GM23248 (cell line): ENCODE data around the gene TSHR. TPM values are rescaled to one million over a fixed set of nuclear protein-coding genes. Genes with fewer than 3 reads are reported as not detected.

Experiments
- DNase-seq: peaks from one replicate; pipeline ENCODE4 v3.0.0-alpha.2; 2015
- H2AFZ ChIP-seq: fragments of 200-600 bp; sonication (generic); 2 replicates; pipeline ENCODE4 v1.6.1; 2016; ENCODE audit warnings: antibody characterized with exemption
- H3F3A ChIP-seq: fragments of 200-600 bp; sonication (generic); 2 replicates; pipeline ENCODE4 v1.6.1; 2016; ENCODE audit warnings: mild to moderate bottlenecking, antibody characterized with exemption, mixed run types; ENCODE audit not compliant: insufficient read depth
- H3K27ac ChIP-seq: fragments of 200-600 bp; sonication (generic); 2 replicates; pipeline ENCODE4 v1.5.1; 2016; ENCODE audit warnings: mild to moderate bottlenecking
- H3K27me3 ChIP-seq: fragments of 200-600 bp; sonication (generic); replicated peaks from 2 replicates; pipeline ENCODE4 v1.6.1; 2016; ENCODE audit warnings: mild to moderate bottlenecking; ENCODE audit not compliant: insufficient read depth
- H3K36me3 ChIP-seq: fragments of 200-600 bp; sonication (generic); 2 replicates; pipeline ENCODE4 v1.6.1; 2016; ENCODE audit warnings: low read depth, mild to moderate bottlenecking
- H3K4me1 ChIP-seq: fragments of 200-600 bp; sonication (generic); 2 replicates; pipeline ENCODE4 v1.6.1; 2016; ENCODE audit warnings: mild to moderate bottlenecking; ENCODE audit not compliant: insufficient read depth
- H3K4me2 ChIP-seq: fragments of 200-600 bp; sonication (generic); one replicate; pipeline ENCODE4 v1.6.1; 2016; ENCODE audit warnings: mild to moderate bottlenecking; ENCODE audit not compliant: unreplicated experiment
- H3K4me3 ChIP-seq: fragments of 200-600 bp; sonication (generic); 2 replicates; pipeline ENCODE4 v1.5.1; 2016; ENCODE audit warnings: mild to moderate bottlenecking
- H3K79me2 ChIP-seq: fragments of 200-600 bp; sonication (generic); 2 replicates; pipeline ENCODE4 v1.6.1; 2016; ENCODE audit warnings: mild to moderate bottlenecking; ENCODE audit not compliant: insufficient read depth
- H3K9ac ChIP-seq: fragments of 200-600 bp; sonication (generic); 2 replicates; pipeline ENCODE4 v1.6.1; 2016; ENCODE audit warnings: mild to moderate bottlenecking
- H3K9me2 ChIP-seq: fragments of 200-600 bp; sonication (generic); 2 replicates; pipeline ENCODE4 v1.6.1; 2016; ENCODE audit warnings: mixed run types, mild to moderate bottlenecking, moderate library complexity; ENCODE audit not compliant: insufficient read depth
- H3K9me3 ChIP-seq: fragments of 200-600 bp; sonication (generic); one replicate; pipeline ENCODE4 v1.6.1; 2017; ENCODE audit warnings: low read depth
- H4K20me1 ChIP-seq: fragments of 200-600 bp; sonication (generic); 2 replicates; pipeline ENCODE4 v1.6.0; 2016; ENCODE audit not compliant: insufficient read depth
- EZH2 ChIP-seq: fragments of 200-600 bp; sonication (generic); IDR thresholded peaks from 2 replicates; pipeline ENCODE4 v1.6.1; 2018; ENCODE audit warnings: antibody characterized with exemption, mild to moderate bottlenecking; ENCODE audit not compliant: insufficient read depth, poor library complexity, severe bottlenecking
- EZH2phosphoT487 ChIP-seq: fragments of 200-600 bp; sonication (generic); IDR thresholded peaks from 2 replicates; pipeline ENCODE4 v1.6.1; 2018; ENCODE audit warnings: antibody characterized with exemption, moderate library complexity, mild to moderate bottlenecking, low read depth; ENCODE audit not compliant: insufficient read depth
- WGBS, 2 experiments: methylation state at CpG; one replicate each; pipeline ENCODE4 v1.1.6; 2015 to 2017; ENCODE audit warnings: low lambda C conversion rate in 2 of 2, low coverage in 1 of 2; ENCODE audit errors: missing lambda C conversion rate in 2 of 2; 5-methylcytosine and 5-hydroxymethylcytosine counted together
- in situ Hi-C: fragments of 300-500 bp; cut with MboI; formaldehyde crosslinking; loops from 2 replicates; pipeline ENCODE4 v1.15.0; 2020
- polyA plus RNA-seq: library from polyadenylated mRNA; unstranded; fragments of >200 nt; fragmentation: Nextera tagmentation; extraction: Ambion mirVana; gene quantifications from 2 replicates; pipeline ENCODE4 v1.2.1, GENCODE V29; 2016
- total RNA-seq: library from RNA; depleted of rRNA; stranded (reverse); fragments of >200 nt; shearing (Covaris generic); gene quantifications from 2 replicates; pipeline ENCODE4 v1.2.3, GENCODE V29; 2014; rRNA removed

TSHR gene
- total and polyA plus RNA-seq, 2 experiments from 2014 or later, result not detected

- 99 to 100% methylated on average over 2 of the region's 2 CpGs for WGBS, 2 experiments
- H3F3A ChIP-seq, result no peaks in the 10 kb centered on the region
- in situ Hi-C loops, result no loop called here
These were observed 224.2 kb downstream of the TSHR start for GRCh38 chr14:81179631-81180030.

GRCh38 chr14:81187832-81188522, 232.6 kb downstream of the TSHR start:
- in situ Hi-C loops, result no loop called here
- H3K9ac ChIP-seq, result no peak overlapping the region
- H3K4me2 ChIP-seq, result no peak overlapping the region
- H3K4me3 ChIP-seq, result no peak overlapping the region
- no peaks in the 10 kb centered on the region for H3K4me1 ChIP-seq
- no peaks in the 10 kb centered on the region for H3K27me3 ChIP-seq
- H4K20me1 ChIP-seq, result no peaks in the 10 kb centered on the region
- no peaks in the 10 kb centered on the region for H3K9me2 ChIP-seq
- no peak overlapping the region for H2AFZ ChIP-seq
- no peaks in the 10 kb centered on the region for H3K9me3 ChIP-seq
- peaks cover 74% of the 10 kb centered on the region for H3K79me2 ChIP-seq
- no peak for DNase-seq
- H3K36me3 ChIP-seq, result peaks cover 58% of the 10 kb centered on the region
- H3F3A ChIP-seq, result no peaks in the 10 kb centered on the region
- TF ChIP-seq EZH2phosphoT487 (no peak), EZH2 (no peak)
- no peak overlapping the region for H3K27ac ChIP-seq
- WGBS, 2 experiments, result 98% methylated on average over 5 of the region's 5 CpGs

More at GRCh38 chr14:81179631-81180030, 224.2 kb downstream of the TSHR start:
- H2AFZ ChIP-seq, result no peak overlapping the region
- H3K27ac ChIP-seq, result no peak overlapping the region
- no peaks in the 10 kb centered on the region for H3K9me3 ChIP-seq
- no peak overlapping the region for H3K9ac ChIP-seq
- H3K36me3 ChIP-seq, result peaks cover 28% of the 10 kb centered on the region
- TF ChIP-seq EZH2 (no peak), EZH2phosphoT487 (no peak)
- no peak overlapping the region for H3K4me2 ChIP-seq
- peaks cover 21% of the 10 kb centered on the region; the same call in 1 of the 2 replicates for H3K79me2 ChIP-seq
- no peaks in the 10 kb centered on the region for H4K20me1 ChIP-seq
- H3K4me3 ChIP-seq, result no peak overlapping the region
- H3K27me3 ChIP-seq, result no peaks in the 10 kb centered on the region
- no peaks in the 10 kb centered on the region for H3K4me1 ChIP-seq
- no peak for DNase-seq
- H3K9me2 ChIP-seq, result no peaks in the 10 kb centered on the region

- Histone ChIP-seq H3K27ac (no peak overlapping the region), H3K36me3 (peaks cover 61% of the 10 kb centered on the region), H3K79me2 (peaks cover 49% of the 10 kb centered on the region), H4K20me1 (no peaks in the 10 kb centered on the region), H3K4me2 (no peak overlapping the region), H3K9me3 (no peaks in the 10 kb centered on the region), H3K9me2 (no peaks in the 10 kb centered on the region), H3K4me1 (no peaks in the 10 kb centered on the region), H3K4me3 (no peak overlapping the region), H3K27me3 (no peaks in the 10 kb centered on the region), H3F3A (0 out of 2 replicates have a peak, but pooled peaks cover 4% of the 10 kb centered on the region), H3K9ac (no peak overlapping the region), H2AFZ (no peak overlapping the region)
- DNase-seq, result no peak
- TF ChIP-seq EZH2 (no peak), EZH2phosphoT487 (no peak)
- WGBS, 2 experiments, result 100% methylated on average over 2 of the region's 2 CpGs
- in situ Hi-C loops, result no loop called here
These were observed 237.2 kb downstream of the TSHR start for GRCh38 chr14:81192594-81192993.

- DNase-seq, result no peak
- no peaks in the 10 kb centered on the region for H3K27me3 ChIP-seq
- H3K4me3 ChIP-seq, result no peak overlapping the region
- H3K9ac ChIP-seq, result no peak overlapping the region
- H3F3A ChIP-seq, result 0 out of 2 replicates have a peak, but pooled peaks cover 4% of the 10 kb centered on the region
- in situ Hi-C loops, result no loop called here
- H3K36me3 ChIP-seq, result peaks cover 55% of the 10 kb centered on the region
- peaks cover 34% of the 10 kb centered on the region for H3K79me2 ChIP-seq
- H3K4me1 ChIP-seq, result no peaks in the 10 kb centered on the region
- no peak overlapping the region for H3K27ac ChIP-seq
- H3K9me2 ChIP-seq, result no peaks in the 10 kb centered on the region
- H3K9me3 ChIP-seq, result no peaks in the 10 kb centered on the region
- no peaks in the 10 kb centered on the region for H4K20me1 ChIP-seq
- no peak overlapping the region for H3K4me2 ChIP-seq
- H2AFZ ChIP-seq, result no peak overlapping the region
- TF ChIP-seq EZH2phosphoT487 (no peak), EZH2 (no peak)
- 83 to 84% methylated on average over 3 of the region's 3 CpGs for WGBS, 2 experiments
These were observed 238.7 kb downstream of the TSHR start for GRCh38 chr14:81193924-81194633.

Other genes with a start within 250 kb of the TSHR start
- gene CEP128, start 13.9 kb upstream of the TSHR start, total RNA-seq, result 0.76 and 5.2 TPM in 2 replicates
- gene CEP128, start 13.9 kb upstream of the TSHR start, polyA plus RNA-seq, result 1.7 and 2.4 TPM in 2 replicates